Transverse colon (tissue), 4 donors: Measurements from ENCODE around the gene TSR3. TPM values are rescaled to one million over a fixed set of nuclear protein-coding genes. Genes with fewer than 3 reads are reported as not detected.
A peak's percentile ranks its signal among the peaks of the same experiment; 100 is the strongest.

Experiments
- DNase-seq: peaks from one replicate; pipeline ENCODE4 v3.0.0-alpha.2; 2019
- H3K27ac ChIP-seq, 4 donors: fragments of 200-600 bp; sonication (generic); 2 replicates each; pipeline ENCODE4 v1.5.1; 2016 to 2018; ENCODE audit warnings: inconsistent platforms in 4 of 4
- H3K27me3 ChIP-seq: fragments of 200-600 bp; sonication (generic); 2 replicates; pipeline ENCODE4 v1.5.1; 2017; ENCODE audit warnings: inconsistent platforms
- H3K36me3 ChIP-seq, 4 donors: fragments of 200-600 bp; sonication (generic); 2 replicates each; pipeline ENCODE4 v1.5.1; 2017 to 2019; ENCODE audit warnings: inconsistent platforms in 4 of 4
- H3K4me1 ChIP-seq, 4 donors: fragments of 200-600 bp; sonication (generic); 2 replicates each; pipeline ENCODE4 v1.5.1; 2017 to 2020; ENCODE audit warnings: inconsistent platforms in 4 of 4
- H3K4me3 ChIP-seq, 4 donors: fragments of 200-600 bp; sonication (generic); 1 replicate in 1 of 4; 2 replicates in 3 of 4; pipeline versions ENCODE4 v1.5.1 to v1.6.1; 2017 to 2019; ENCODE audit warnings: inconsistent platforms in 4 of 4
- H3K9me3 ChIP-seq, 2 donors: fragments of 200-600 bp; sonication (generic); 2 replicates each; pipeline ENCODE4 v1.5.1; 2017 to 2019; ENCODE audit warnings: inconsistent platforms in 2 of 2
- CTCF ChIP-seq, 5 experiments: fragments of 200-600 bp in 3 of 5; fragments of 450-650 bp in 2 of 5; sonication (generic) in 3 of 5; IDR thresholded peaks; 1 replicate in 2 of 5; 2 replicates in 3 of 5; pipeline ENCODE4 v1.5.1; 2016 to 2017; ENCODE audit warnings: antibody characterized with exemption in 5 of 5, inconsistent platforms in 3 of 5, mild to moderate bottlenecking in 2 of 5, moderate library complexity in 1 of 5
- EP300 ChIP-seq: sonication (generic); formaldehyde crosslinking; IDR thresholded peaks from one replicate; pipeline ENCODE4 v1.6.1; 2017; ENCODE audit warnings: antibody characterized with exemption, low read depth
- POLR2A ChIP-seq: fragments of 450-650 bp; IDR thresholded peaks from one replicate; pipeline ENCODE4 v1.6.1; 2016; ENCODE audit warnings: antibody characterized with exemption, mild to moderate bottlenecking, moderate library complexity
- POLR2AphosphoS5 ChIP-seq, 3 donors: sonication (generic); formaldehyde crosslinking; IDR thresholded peaks; one replicate each; pipeline ENCODE4 v1.6.1; 2016; ENCODE audit warnings: antibody characterized with exemption in 3 of 3
- WGBS, 2 donors: methylation state at CpG; one replicate each; pipeline ENCODE4 v1.1.5; 2018; ENCODE audit warnings: low coverage in 1 of 2; 5-methylcytosine and 5-hydroxymethylcytosine counted together
- in situ Hi-C, 4 donors: fragments of 200-750 bp; cut with MboI; loops; one replicate each; pipeline versions ENCODE4 v1.15.0 to v1.15.1; 2017; ENCODE audit warnings: low sequenced_read_pairs in 3 of 4, low pct_ligation_motif_present in 1 of 4, low pct_unique_long_range_greater_than_20kb in 1 of 4
- intact Hi-C: fragments of 100-400 bp; cut with DNase I; formaldehyde crosslinking; loops from one replicate; pipeline ENCODE4 v1.15.1; 2023; ENCODE audit warnings: low total_unique reads
- total RNA-seq, 4 donors: library from RNA; depleted of rRNA; stranded (reverse); fragments of >200 nt; gene quantifications; one replicate each; pipeline ENCODE4 v1.1.0, GENCODE V29; 2016

TSR3 gene
- total RNA-seq, 4 donors from 2014 or later = 56.4 to 135 (median 75.3) TPM

- peak overlapping the region; percentile 8 to 41 (median 27) for H3K27ac ChIP-seq
- H3K36me3 ChIP-seq = no peaks in the 10 kb centered on the region
- DNase-seq = no peak
- H3K4me1 ChIP-seq = peaks cover 6 to 17% (median 12%) of the 10 kb centered on the region in 4 donors
- H3K27me3 ChIP-seq = no peaks in the 10 kb centered on the region
- in situ Hi-C loops = no loop called here
- no peaks in the 10 kb centered on the region for H3K9me3 ChIP-seq
- TF ChIP-seq CTCF (IDR thresholded peaks at IDR 0.05) (peak in 1 of 5 experiments; percentile 10), POLR2A (peak; percentile 55), POLR2AphosphoS5 (IDR thresholded peaks at IDR 0.05) (peak in 1 of 3 donors; percentile 17), EP300 (no peak)
- peak overlapping the region in 3 of 4 donors; percentile 11 to 45 (median 32) for H3K4me3 ChIP-seq
- intact Hi-C loops = no loop called here
- WGBS, 2 donors = 48% methylated on average over 44 of the region's 44 CpGs; no CpG with 5 or more reads in 1 of the 2 donors
These were observed 8.0 kb downstream of the TSR3 start for GRCh38 chr16:1343428-1344242.

- peak overlapping the region in 3 of 4 donors; percentile 11 to 45 (median 32) for H3K4me3 ChIP-seq
- intact Hi-C loops = no loop called here
- no peaks in the 10 kb centered on the region for H3K36me3 ChIP-seq
- H3K9me3 ChIP-seq = no peaks in the 10 kb centered on the region
- no peaks in the 10 kb centered on the region for H3K27me3 ChIP-seq
- H3K4me1 ChIP-seq = peaks cover 6 to 17% (median 12%) of the 10 kb centered on the region in 4 donors
- DNase-seq = peak; percentile 99
- in situ Hi-C loops = no loop called here
- no peak for TF ChIP-seq EP300
- no peak for TF ChIP-seq POLR2A
- peak; percentile 18 to 51 (median 36) for TF ChIP-seq POLR2AphosphoS5 (IDR thresholded peaks at IDR 0.05)
- peak overlapping the region in 3 of 4 donors; percentile 8 to 61 (median 37) for H3K27ac ChIP-seq
- WGBS, 2 donors = 0 to 5% methylated on average over 6 to 47 of the region's 49 CpGs
These were observed 8.9 kb downstream of the TSR3 start for GRCh38 chr16:1342526-1343427.

GRCh38 chr16:1341495-1342420, 9.9 kb downstream of the TSR3 start:
- intact Hi-C loops = no loop called here
- Histone ChIP-seq H3K9me3 (no peaks in the 10 kb centered on the region), H3K27me3 (peaks cover under 1% of the 10 kb centered on the region), H3K4me1 (peaks cover 6 to 17% (median 12%) of the 10 kb centered on the region in 4 donors), H3K36me3 (no peaks in the 10 kb centered on the region), H3K4me3 (no peak overlapping the region), H3K27ac (peak overlapping the region in 2 of 4 donors; percentile 23 to 61)
- no peak for TF ChIP-seq POLR2A
- no peak for TF ChIP-seq EP300
- TF ChIP-seq POLR2AphosphoS5 (IDR thresholded peaks at IDR 0.05) = no peak
- TF ChIP-seq CTCF (IDR thresholded peaks at IDR 0.05) = no peak
- in situ Hi-C loops = no loop called here
- WGBS, 2 donors = 77 to 100% methylated on average over 1 to 25 of the region's 39 CpGs
- no peak for DNase-seq
